Measurements from ENCODE around the gene CPTP. TPM values are rescaled to one million over a fixed set of nuclear protein-coding genes. Genes with fewer than 3 reads are reported as not detected.

The CPTP gene
- total RNA-seq, 4 donors from 2014 or later = 15.4 to 44.9 (median 31.5) TPM

- TF ChIP-seq POLR2AphosphoS5 (IDR thresholded peaks at IDR 0.05) (peak in 1 of 2 donors; percentile 36), EP300 (IDR thresholded peaks at IDR 0.05) (no peak), CTCF (IDR thresholded peaks at IDR 0.05) (peak; percentile 90 to 100 (median 93)), POLR2A (IDR thresholded peaks at IDR 0.05; ENCODE audit: low read depth) (no peak)
- Histone ChIP-seq H3K36me3 (peaks cover 0 to 19% (median 15%) of the 10 kb centered on the region in 4 donors), H3K27me3 (no peaks in the 10 kb centered on the region), H3K27ac (replicated peaks in 1 of 4) (peak overlapping the region in 3 of 4 donors; percentile 3 to 27 (median 23)), H3K4me1 (peaks cover 32 to 45% (median 43%) of the 10 kb centered on the region in 4 donors), H3K4me3 (peak overlapping the region in 1 of 4 donors; percentile 14), H3K9me3 (no peaks in the 10 kb centered on the region)
- intact Hi-C loops (cut with DNase I) = loop anchor here (2.0 to 10.0 kb wide), 2 partner anchors 23 to 257 kb away; partner anchors contain the start of genes C1orf159 and DVL1
- DNase-seq (ENCODE audit: extremely low spot score) = no peak
- 21% methylated on average over 14 of the region's 26 CpGs for WGBS
Measured at GRCh38 chr1:1371746-1372711, 47.4 kb downstream of the CPTP start.

- H3K4me1 ChIP-seq = peaks cover 32 to 45% (median 43%) of the 10 kb centered on the region in 4 donors
- no peak for DNase-seq (ENCODE audit: extremely low spot score)
- no peaks in the 10 kb centered on the region for H3K27me3 ChIP-seq
- WGBS = 91% methylated on average over 20 of the region's 26 CpGs
- peaks cover 0 to 19% (median 15%) of the 10 kb centered on the region in 4 donors for H3K36me3 ChIP-seq
- no peak for TF ChIP-seq POLR2A (IDR thresholded peaks at IDR 0.05; ENCODE audit: low read depth)
- no peak for TF ChIP-seq EP300 (IDR thresholded peaks at IDR 0.05)
- TF ChIP-seq CTCF (IDR thresholded peaks at IDR 0.05) = no peak
- no peak for TF ChIP-seq POLR2AphosphoS5 (IDR thresholded peaks at IDR 0.05)
- no peaks in the 10 kb centered on the region for H3K9me3 ChIP-seq
- intact Hi-C loops (cut with DNase I) = loop anchor here (2.0 to 10.0 kb wide), 2 partner anchors 24 to 258 kb away; partner anchors contain the start of genes C1orf159 and DVL1
- H3K27ac ChIP-seq (replicated peaks in 1 of 4) = peak overlapping the region in 1 of 4 donors; percentile 13
- no peak overlapping the region for H3K4me3 ChIP-seq
Measured at GRCh38 chr1:1373051-1373814, 48.6 kb downstream of the CPTP start.

- TF ChIP-seq POLR2A (IDR thresholded peaks at IDR 0.05; ENCODE audit: low read depth) (no peak), EP300 (IDR thresholded peaks at IDR 0.05) (no peak)
- H3K9me3 ChIP-seq = no peaks in the 10 kb centered on the region
- peak overlapping the region; percentile 71 to 99 (median 86) for H3K4me3 ChIP-seq
- H3K36me3 ChIP-seq = peaks cover 0 to 19% (median 15%) of the 10 kb centered on the region in 4 donors
- DNase-seq (ENCODE audit: extremely low spot score) = no peak
- intact Hi-C loops (cut with DNase I) = loop anchor here (2.0 to 10.0 kb wide), 3 partner anchors 25 to 259 kb away; partner anchors contain the start of genes C1orf159, CCNL2 and DVL1
- H3K4me1 ChIP-seq = peaks cover 32 to 45% (median 43%) of the 10 kb centered on the region in 4 donors
- peak overlapping the region; percentile 88 to 97 (median 95) for H3K27ac ChIP-seq (replicated peaks in 1 of 4)
- H3K27me3 ChIP-seq = no peaks in the 10 kb centered on the region
- 71% methylated on average over 31 of the region's 52 CpGs for WGBS
Measured at GRCh38 chr1:1373815-1374588, 49.4 kb downstream of the CPTP start.

- Histone ChIP-seq H3K27ac (replicated peaks in 1 of 4) (peak overlapping the region; percentile 88 to 97 (median 95)), H3K36me3 (peaks cover 0 to 19% (median 15%) of the 10 kb centered on the region in 4 donors), H3K9me3 (no peaks in the 10 kb centered on the region), H3K4me1 (peaks cover 32 to 45% (median 43%) of the 10 kb centered on the region in 4 donors), H3K4me3 (peak overlapping the region; percentile 71 to 99 (median 86)), H3K27me3 (no peaks in the 10 kb centered on the region)
- no CpG with 5 or more reads among the region's 24 CpGs for WGBS
- no peak for TF ChIP-seq CTCF (IDR thresholded peaks at IDR 0.05)
- TF ChIP-seq EP300 (IDR thresholded peaks at IDR 0.05) = no peak
- no peak for TF ChIP-seq POLR2AphosphoS5 (IDR thresholded peaks at IDR 0.05)
- TF ChIP-seq POLR2A (IDR thresholded peaks at IDR 0.05; ENCODE audit: low read depth) = no peak
- DNase-seq (ENCODE audit: extremely low spot score) = no peak
- intact Hi-C loops (cut with DNase I) = loop anchor here (2.0 to 10.0 kb wide), 2 partner anchors 24 to 260 kb away; partner anchors contain the start of genes C1orf159 and CCNL2
Measured at GRCh38 chr1:1374589-1374928, 50.0 kb downstream of the CPTP start.

Measured in esophagus muscularis mucosa (tissue), 4 donors.